Brain pericyte (primary cell): ENCODE results near the gene POLDIP2.
A peak's percentile ranks its signal among the peaks of the same experiment; 100 is the strongest.

Experiments used
- DNase-seq: peaks from one replicate; pipeline ENCODE4 v3.0.0-alpha.2; 2012; ENCODE audit warnings: low read depth, low spot score

POLDIP2 gene

GRCh38 chr17:28390141-28390540 is 32.8 kb upstream of the POLDIP2 start:
- no peak for DNase-seq

DNA sequence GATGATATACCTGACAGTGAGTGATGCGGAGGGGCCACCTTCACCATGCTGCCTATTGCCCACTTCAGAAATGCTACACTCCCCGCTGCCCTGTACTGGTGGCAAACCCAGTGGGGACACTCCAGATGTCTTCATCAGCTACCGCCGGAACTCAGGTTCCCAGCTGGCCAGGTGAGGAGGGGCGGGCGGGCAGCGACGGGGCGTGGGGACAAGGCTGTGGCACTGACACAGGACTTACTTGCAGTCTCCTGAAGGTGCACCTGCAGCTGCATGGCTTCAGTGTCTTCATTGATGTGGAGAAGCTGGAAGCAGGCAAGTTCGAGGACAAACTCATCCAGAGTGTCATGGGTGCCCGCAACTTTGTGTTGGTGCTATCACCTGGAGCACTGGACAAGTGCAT is 30.8 kb upstream of the POLDIP2 start:
- no peak for DNase-seq

DNA sequence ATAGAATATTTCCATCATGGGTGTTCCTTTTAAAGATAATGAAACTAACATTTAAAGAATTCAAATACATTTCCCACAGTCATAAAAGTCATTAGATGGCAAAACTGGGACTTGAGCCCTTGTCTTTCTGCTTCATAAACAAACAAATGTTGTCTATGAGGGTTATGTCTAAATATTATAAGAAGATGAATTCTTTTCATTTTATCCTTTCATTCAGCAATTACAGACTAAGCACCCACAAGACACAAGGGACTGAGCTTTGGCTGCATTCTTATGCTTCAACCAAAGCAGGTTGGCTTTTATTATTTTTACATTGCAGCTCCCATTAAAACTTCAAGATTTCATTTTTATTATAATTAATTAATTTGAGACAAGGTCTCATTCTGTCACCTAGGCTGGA is 29.1 kb upstream of the POLDIP2 start:
- no peak for DNase-seq

GRCh38 chr17:28385406-28385805 is 28.1 kb upstream of the POLDIP2 start:
- DNase-seq = no peak

DNA sequence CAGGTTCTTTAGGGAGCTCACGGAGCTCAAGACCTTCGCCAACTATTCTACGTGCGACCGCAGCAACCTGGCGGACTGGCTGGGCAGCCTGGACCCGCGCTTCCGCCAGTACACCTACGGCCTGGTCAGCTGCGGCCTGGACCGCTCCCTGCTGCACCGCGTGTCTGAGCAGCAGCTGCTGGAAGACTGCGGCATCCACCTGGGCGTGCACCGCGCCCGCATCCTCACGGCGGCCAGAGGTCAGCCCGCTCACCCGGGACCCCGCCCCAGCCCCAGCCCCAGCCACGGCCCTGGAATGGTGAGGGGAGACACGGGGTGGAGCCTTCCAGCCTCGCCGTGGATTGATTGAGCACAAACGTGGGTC is 27.7 kb upstream of the POLDIP2 start:
- no peak for DNase-seq

DNA sequence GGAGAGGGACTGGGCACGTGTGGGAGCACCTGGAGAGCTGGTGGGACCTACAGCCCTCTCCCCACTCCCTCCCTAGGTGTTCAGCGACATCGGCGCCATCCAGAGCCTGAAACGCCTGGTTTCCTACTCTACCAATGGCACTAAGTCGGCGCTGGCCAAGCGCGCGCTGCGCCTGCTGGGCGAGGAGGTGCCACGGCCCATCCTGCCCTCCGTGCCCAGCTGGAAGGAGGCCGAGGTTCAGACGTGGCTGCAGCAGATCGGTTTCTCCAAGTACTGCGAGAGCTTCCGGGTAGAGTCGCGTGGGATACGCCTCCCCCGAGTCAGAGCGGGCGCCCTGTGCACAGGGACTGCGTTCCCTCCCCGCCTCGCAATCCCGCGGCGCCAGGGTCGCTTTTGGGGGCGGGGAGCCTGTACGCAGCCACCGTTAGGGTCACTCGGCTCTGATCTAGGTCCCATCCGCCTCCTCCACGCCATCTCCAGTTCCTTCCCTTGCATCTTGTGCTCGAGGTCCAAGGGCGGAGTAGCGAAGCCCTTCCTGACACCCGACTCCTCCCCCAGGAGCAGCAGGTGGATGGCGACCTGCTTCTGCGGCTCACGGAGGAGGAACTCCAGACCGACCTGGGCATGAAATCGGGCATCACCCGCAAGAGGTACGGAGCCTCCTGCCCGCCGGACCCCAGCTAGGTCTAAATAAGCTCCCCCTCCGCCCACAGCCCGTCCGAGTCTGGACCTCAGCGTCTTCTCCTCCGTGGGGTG is 27.1 kb upstream of the POLDIP2 start:
- DNase-seq = no peak

DNA sequence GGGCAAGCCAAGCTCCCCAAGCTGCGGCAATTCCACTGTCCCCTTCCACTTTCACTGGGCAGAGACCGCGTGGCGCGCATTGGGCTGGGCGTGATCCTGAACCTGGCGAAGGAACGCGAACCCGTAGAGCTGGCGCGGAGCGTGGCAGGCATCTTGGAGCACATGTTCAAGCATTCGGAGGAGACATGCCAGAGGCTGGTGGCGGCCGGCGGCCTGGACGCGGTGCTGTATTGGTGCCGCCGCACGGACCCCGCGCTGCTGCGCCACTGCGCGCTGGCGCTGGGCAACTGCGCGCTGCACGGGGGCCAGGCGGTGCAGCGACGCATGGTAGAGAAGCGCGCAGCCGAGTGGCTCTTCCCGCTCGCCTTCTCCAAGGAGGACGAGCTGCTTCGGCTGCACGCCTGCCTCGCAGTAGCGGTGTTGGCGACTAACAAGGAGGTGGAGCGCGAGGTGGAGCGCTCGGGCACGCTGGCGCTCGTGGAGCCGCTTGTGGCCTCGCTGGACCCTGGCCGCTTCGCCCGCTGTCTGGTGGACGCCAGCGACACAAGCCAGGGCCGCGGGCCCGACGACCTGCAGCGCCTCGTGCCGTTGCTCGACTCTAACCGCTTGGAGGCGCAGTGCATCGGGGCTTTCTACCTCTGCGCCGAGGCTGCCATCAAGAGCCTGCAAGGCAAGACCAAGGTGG is 24.0 kb upstream of the POLDIP2 start:
- no peak for DNase-seq

- DNase-seq = no peak
These were observed 22.8 kb upstream of the POLDIP2 start for GRCh38 chr17:28379814-28380801.

- no peak for DNase-seq
These were observed 15.6 kb upstream of the POLDIP2 start for GRCh38 chr17:28372945-28373274.

- no peak for DNase-seq
These were observed 15.0 kb upstream of the POLDIP2 start for GRCh38 chr17:28372203-28372944.

DNA sequence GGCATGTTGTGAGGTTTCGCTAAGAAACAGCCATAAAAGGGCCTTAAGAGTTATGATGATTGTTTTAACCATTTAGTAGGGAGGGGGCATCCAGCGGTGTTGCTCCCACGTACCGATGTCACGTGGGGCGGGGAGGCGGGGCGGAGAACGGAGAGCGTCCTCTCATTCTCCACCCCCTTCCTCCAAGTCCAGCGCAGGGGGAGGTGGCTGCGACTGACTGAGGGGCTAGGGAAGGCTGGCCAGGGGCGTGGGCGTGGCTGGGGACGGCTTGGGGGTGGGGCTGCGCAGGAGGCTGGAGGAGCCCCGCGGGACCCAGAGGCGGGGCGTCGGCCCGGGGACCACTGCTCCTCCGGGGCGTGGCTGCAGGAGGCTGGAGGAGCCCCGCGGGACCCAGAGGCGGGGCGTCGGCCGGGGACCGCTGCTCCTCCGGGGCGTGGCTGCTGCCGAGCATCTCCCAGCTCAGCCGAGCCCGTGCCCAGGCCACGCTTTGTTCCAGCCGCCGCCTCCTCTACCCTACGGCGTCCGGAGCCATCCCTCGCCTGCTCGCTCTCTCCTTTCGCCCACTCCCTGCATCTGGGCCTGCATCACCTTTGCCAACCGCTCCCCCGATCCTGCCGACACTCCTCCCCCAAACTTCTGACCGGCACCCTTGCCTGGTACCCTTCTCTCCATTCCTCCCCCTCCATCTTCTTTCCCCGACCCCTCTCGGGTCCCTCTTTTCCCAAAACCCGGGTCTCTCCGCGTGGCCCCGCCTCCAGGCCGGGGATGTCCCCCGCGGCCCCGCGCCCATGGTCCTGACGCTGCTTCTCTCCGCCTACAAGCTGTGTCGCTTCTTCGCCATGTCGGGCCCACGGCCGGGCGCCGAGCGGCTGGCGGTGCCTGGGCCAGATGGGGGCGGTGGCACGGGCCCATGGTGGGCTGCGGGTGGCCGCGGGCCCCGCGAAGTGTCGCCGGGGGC is 14.2 kb upstream of the POLDIP2 start, which contains the start of gene SARM1:
Gene SARM1 (plus strand): TSS at position 450 of the 958 bp plus-strand sequence. CDS start 339 bp downstream, at position 789.
- DNase-seq = peak; percentile 60

- no peak for DNase-seq
These were observed 13.4 kb upstream of the POLDIP2 start for GRCh38 chr17:28370744-28371103.

- no peak for DNase-seq
These were observed 12.9 kb upstream of the POLDIP2 start, which contains the start of gene VTN for GRCh38 chr17:28370035-28370743. TSS of gene VTN (minus strand) at chr17:28370307. CDS start at chr17:28370203, 104 bp downstream.

GRCh38 chr17:28369684-28370034 is 12.3 kb upstream of the POLDIP2 start:
- DNase-seq = no peak

DNA sequence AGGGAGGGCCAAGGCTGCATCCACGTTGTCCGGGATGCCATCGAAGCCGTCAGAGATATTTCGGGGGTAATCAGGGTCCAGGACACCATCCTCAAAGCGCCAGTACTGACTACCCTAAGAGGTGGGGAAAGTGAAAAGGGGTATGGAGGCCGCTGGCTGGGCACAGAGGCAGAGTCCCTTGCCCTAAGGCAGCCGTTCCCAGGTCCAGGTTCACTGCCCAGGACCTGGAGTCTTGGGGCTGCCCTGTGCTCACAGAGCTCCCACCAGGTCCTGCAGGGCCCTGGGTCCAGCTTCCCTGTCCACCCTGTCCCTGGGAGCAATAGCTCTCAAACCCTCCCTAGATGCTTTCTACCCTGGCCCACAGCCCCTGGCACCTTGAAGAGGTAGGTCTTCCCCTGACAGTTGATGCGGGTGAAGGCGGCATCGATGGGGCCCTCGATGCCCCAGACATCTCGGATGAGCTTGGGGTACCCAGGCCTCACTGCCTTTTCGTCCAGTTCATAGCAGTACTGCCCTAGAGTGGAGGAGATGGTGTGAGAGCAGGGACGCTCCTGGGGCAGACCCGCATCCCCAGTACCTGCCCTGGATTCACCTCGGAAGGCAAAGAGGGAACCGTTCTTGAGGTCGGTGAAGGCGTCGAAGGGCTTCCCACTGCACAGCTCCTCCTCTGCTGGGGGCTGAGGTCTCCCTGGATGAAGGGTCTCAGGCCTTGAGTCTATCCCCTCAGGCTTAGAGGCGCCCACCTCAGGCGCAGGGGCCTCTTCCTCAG is 11.8 kb upstream of the POLDIP2 start:
- no peak for DNase-seq

GRCh38 chr17:28368306-28368831 is 11.0 kb upstream of the POLDIP2 start:
- DNase-seq = no peak

GRCh38 chr17:28367641-28368305 is 10.4 kb upstream of the POLDIP2 start:
- no peak for DNase-seq

DNA sequence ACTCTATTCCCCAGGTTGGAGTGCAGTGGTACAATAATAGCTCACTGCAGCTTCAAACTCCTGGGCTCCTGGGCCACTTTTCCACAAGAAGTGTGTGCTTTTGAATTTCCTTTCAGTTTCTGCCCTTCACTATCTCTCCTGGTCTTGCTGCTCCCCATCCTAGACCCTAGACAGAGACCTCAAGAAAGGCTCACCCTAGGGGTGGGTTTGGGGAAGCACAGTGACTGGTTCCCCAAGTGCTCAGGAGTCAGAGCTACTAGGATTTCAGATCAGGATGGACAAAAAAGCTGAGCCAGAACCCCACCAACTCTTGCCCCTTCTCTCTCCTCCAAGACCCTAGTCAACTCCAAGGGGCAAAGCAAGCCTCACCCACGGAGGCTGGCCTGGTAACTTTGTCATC is 9.3 kb upstream of the POLDIP2 start:
- no peak for DNase-seq
